ENCODE results near the gene GAP43.

The GAP43 gene

DNA sequence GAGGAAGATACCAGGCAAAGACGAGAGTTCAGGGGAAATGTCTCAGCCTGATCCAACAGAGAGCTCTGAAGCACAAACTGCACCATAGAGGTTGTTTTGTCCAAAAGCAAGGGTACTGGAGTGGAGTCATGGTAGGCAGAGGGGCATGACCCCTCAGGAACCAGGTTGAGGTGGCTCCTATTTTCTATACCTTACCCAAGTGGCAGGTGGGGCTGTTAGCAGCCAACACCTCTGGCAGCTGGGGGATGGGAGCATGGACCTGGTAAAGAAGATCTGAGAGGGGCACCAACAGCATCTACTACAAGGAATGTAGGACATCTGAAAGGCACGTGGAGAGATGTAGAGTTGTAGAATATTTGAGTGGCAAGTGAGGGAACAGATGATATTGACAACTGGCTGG, 85.2 kb downstream of the GAP43 start:
- Histone ChIP-seq H3K4me3 (ENCODE audit: low read length in 2 of 2) (no peak overlapping the region), H3K27me3 (ENCODE audit: control insufficient read depth in 3 of 3, insufficient read depth in 3 of 3, low read depth in 1 of 3, low read length in 3 of 3) (no peaks in the 10 kb centered on the region), H4K91ac (ENCODE audit: low read depth, low read length, poor library complexity) (no peak overlapping the region), H3K14ac (ENCODE audit: low read length) (no peak overlapping the region), H3K36me3 (replicated peaks in 1 of 2; ENCODE audit: control insufficient read depth in 2 of 2, insufficient read depth in 2 of 2, low read length in 2 of 2) (no peaks in the 10 kb centered on the region), H3K27ac (replicated peaks; ENCODE audit: low read length) (no peak overlapping the region), H3K9me3 (replicated peaks in 1 of 2; ENCODE audit: control insufficient read depth in 2 of 2, insufficient read depth in 1 of 2, low read depth in 1 of 2, low read length in 2 of 2) (no peaks in the 10 kb centered on the region), H2BK15ac (ENCODE audit: low read length) (no peak overlapping the region), H2BK120ac (ENCODE audit: low read depth, low read length) (no peak overlapping the region), H3K18ac (ENCODE audit: low read length) (no peak overlapping the region), H2BK5ac (ENCODE audit: low read length) (no peak overlapping the region), H2AK5ac (ENCODE audit: low read depth, low read length) (no peak overlapping the region), H3K4me1 (ENCODE audit: control insufficient read depth in 2 of 2, insufficient read depth in 1 of 2, low read depth in 1 of 2, low read length in 2 of 2) (no peaks in the 10 kb centered on the region), H2BK12ac (ENCODE audit: low read length) (no peak overlapping the region), H3K4ac (ENCODE audit: low read length) (no peak overlapping the region), H3K4me2 (ENCODE audit: insufficient read depth, low read length, poor library complexity, severe bottlenecking) (no peak overlapping the region), H3K79me1 (ENCODE audit: low read depth, low read length) (no peaks in the 10 kb centered on the region), H4K8ac (ENCODE audit: low read depth, low read length) (no peak overlapping the region), H3K9ac (ENCODE audit: low read depth, low read length, poor library complexity) (no peak overlapping the region), H2AFZ (ENCODE audit: low read length) (no peak overlapping the region), H3K23ac (ENCODE audit: low read depth, low read length, poor library complexity) (no peak overlapping the region)
- no CpG with 5 or more reads among the region's 2 CpGs for WGBS, 2 donors (ENCODE audit: extremely low coverage in 2 of 2, insufficient read length in 2 of 2, insufficient replicate concordance in 1 of 2)
- DNase-seq (ENCODE audit: low spot score) = no peak

DNA sequence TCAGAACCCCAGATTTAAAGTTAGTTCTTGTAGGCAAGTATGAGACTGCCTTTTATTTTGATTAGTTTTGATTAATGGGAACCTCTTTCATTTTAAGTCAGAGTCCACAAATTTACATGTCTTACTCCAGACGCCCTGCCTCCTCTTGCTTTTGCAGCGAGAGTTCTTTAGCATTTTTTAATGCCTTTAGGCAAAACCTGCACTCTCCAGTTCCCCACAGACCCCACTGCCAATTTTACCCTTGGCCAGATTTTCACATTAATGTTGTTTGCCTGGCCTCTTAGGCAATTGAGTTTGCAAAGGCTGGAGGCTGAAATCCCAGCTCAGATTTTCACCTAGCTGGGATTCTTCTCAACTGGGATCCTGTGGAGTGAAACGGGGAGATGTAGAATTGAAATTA, 85.8 kb downstream of the GAP43 start:
- WGBS, 2 donors (ENCODE audit: extremely low coverage in 2 of 2, insufficient read length in 2 of 2, insufficient replicate concordance in 1 of 2) = no CpG with 5 or more reads among the region's 3 CpGs

DNA sequence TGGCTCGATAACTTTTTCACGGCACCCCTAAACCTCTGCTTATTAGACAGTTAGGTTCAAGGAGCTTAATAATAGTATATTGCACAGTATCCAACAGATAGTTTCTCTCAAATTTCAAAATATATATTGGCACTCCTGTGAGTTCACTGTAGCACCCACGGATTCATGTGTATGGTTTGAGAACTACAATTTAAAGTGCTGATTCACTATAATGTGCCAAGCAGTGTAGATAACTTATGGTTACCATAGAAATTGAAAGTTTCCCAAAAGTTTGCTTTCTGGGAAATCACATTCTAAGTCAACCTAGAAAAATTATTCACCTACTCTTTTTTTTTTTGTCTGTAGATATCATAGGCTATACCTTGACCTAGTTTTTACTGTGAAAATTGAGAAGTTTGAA, 86.6 kb downstream of the GAP43 start:
- Histone ChIP-seq H3K4ac (ENCODE audit: low read length) (no peak overlapping the region), H2BK120ac (ENCODE audit: low read depth, low read length) (no peak overlapping the region), H3K4me3 (ENCODE audit: low read length in 2 of 2) (no peak overlapping the region), H3K36me3 (replicated peaks in 1 of 2; ENCODE audit: control insufficient read depth in 2 of 2, insufficient read depth in 2 of 2, low read length in 2 of 2) (no peaks in the 10 kb centered on the region), H4K91ac (ENCODE audit: low read depth, low read length, poor library complexity) (no peak overlapping the region), H3K4me2 (ENCODE audit: insufficient read depth, low read length, poor library complexity, severe bottlenecking) (no peak overlapping the region), H3K79me1 (ENCODE audit: low read depth, low read length) (no peaks in the 10 kb centered on the region), H2BK15ac (ENCODE audit: low read length) (no peak overlapping the region), H3K4me1 (ENCODE audit: control insufficient read depth in 2 of 2, insufficient read depth in 1 of 2, low read depth in 1 of 2, low read length in 2 of 2) (no peaks in the 10 kb centered on the region), H3K23ac (ENCODE audit: low read depth, low read length, poor library complexity) (no peak overlapping the region), H3K27ac (replicated peaks; ENCODE audit: low read length) (no peak overlapping the region), H2BK5ac (ENCODE audit: low read length) (no peak overlapping the region), H3K14ac (ENCODE audit: low read length) (no peak overlapping the region), H2AK5ac (ENCODE audit: low read depth, low read length) (no peak overlapping the region), H2AFZ (ENCODE audit: low read length) (no peak overlapping the region), H2BK12ac (ENCODE audit: low read length) (no peak overlapping the region), H4K8ac (ENCODE audit: low read depth, low read length) (no peak overlapping the region), H3K9ac (ENCODE audit: low read depth, low read length, poor library complexity) (no peak overlapping the region), H3K9me3 (replicated peaks in 1 of 2; ENCODE audit: control insufficient read depth in 2 of 2, insufficient read depth in 1 of 2, low read depth in 1 of 2, low read length in 2 of 2) (no peaks in the 10 kb centered on the region), H3K18ac (ENCODE audit: low read length) (no peak overlapping the region), H3K27me3 (ENCODE audit: control insufficient read depth in 3 of 3, insufficient read depth in 3 of 3, low read depth in 1 of 3, low read length in 3 of 3) (no peaks in the 10 kb centered on the region)
- no peak for DNase-seq (ENCODE audit: low spot score)
- WGBS, 2 donors (ENCODE audit: extremely low coverage in 2 of 2, insufficient read length in 2 of 2, insufficient replicate concordance in 1 of 2) = no CpG with 5 or more reads among the region's 3 CpGs

More for the DNA sequence above, 85.8 kb downstream of the GAP43 start:
- Histone ChIP-seq H2AFZ (ENCODE audit: low read length) (no peak overlapping the region), H3K27me3 (ENCODE audit: control insufficient read depth in 3 of 3, insufficient read depth in 3 of 3, low read depth in 1 of 3, low read length in 3 of 3) (no peaks in the 10 kb centered on the region), H3K4ac (ENCODE audit: low read length) (no peak overlapping the region), H3K9me3 (replicated peaks in 1 of 2; ENCODE audit: control insufficient read depth in 2 of 2, insufficient read depth in 1 of 2, low read depth in 1 of 2, low read length in 2 of 2) (no peaks in the 10 kb centered on the region), H4K91ac (ENCODE audit: low read depth, low read length, poor library complexity) (no peak overlapping the region), H3K79me1 (ENCODE audit: low read depth, low read length) (no peaks in the 10 kb centered on the region), H3K18ac (ENCODE audit: low read length) (no peak overlapping the region), H2AK5ac (ENCODE audit: low read depth, low read length) (no peak overlapping the region), H3K9ac (ENCODE audit: low read depth, low read length, poor library complexity) (no peak overlapping the region), H3K27ac (replicated peaks; ENCODE audit: low read length) (no peak overlapping the region), H3K36me3 (replicated peaks in 1 of 2; ENCODE audit: control insufficient read depth in 2 of 2, insufficient read depth in 2 of 2, low read length in 2 of 2) (no peaks in the 10 kb centered on the region), H3K4me2 (ENCODE audit: insufficient read depth, low read length, poor library complexity, severe bottlenecking) (no peak overlapping the region), H2BK5ac (ENCODE audit: low read length) (no peak overlapping the region), H3K4me1 (ENCODE audit: control insufficient read depth in 2 of 2, insufficient read depth in 1 of 2, low read depth in 1 of 2, low read length in 2 of 2) (no peaks in the 10 kb centered on the region), H3K23ac (ENCODE audit: low read depth, low read length, poor library complexity) (no peak overlapping the region), H2BK120ac (ENCODE audit: low read depth, low read length) (no peak overlapping the region), H3K4me3 (ENCODE audit: low read length in 2 of 2) (no peak overlapping the region), H4K8ac (ENCODE audit: low read depth, low read length) (no peak overlapping the region), H2BK12ac (ENCODE audit: low read length) (no peak overlapping the region), H2BK15ac (ENCODE audit: low read length) (no peak overlapping the region), H3K14ac (ENCODE audit: low read length) (no peak overlapping the region)
- no peak for DNase-seq (ENCODE audit: low spot score)

DNA sequence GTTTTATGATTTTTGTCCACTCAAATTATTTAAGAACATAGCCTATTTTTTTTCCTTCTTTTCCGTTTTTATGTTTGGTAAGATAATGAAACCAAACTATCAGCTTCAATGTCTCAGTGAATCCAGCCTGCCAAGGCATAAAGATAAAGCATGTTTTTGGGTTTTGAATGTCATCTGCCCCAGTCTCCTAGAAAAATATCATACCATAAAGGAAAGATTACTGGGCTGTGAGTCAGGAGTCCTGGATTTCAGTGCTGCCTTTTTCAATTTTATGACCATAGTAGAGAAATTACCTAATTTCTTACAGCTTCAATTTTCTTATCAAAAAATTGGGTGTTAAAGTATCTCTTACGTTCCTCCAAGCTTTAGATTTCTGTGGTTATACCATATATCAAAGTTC, 87.5 kb downstream of the GAP43 start:
- DNase-seq (ENCODE audit: low spot score) = no peak
- H3K27ac ChIP-seq (replicated peaks; ENCODE audit: low read length) = no peak overlapping the region
- WGBS, 2 donors (ENCODE audit: extremely low coverage in 2 of 2, insufficient read length in 2 of 2, insufficient replicate concordance in 1 of 2) = no CpG with 5 or more reads among the region's 2 CpGs

More for the DNA sequence above, 87.5 kb downstream of the GAP43 start:
- Histone ChIP-seq H3K4me3 (ENCODE audit: low read length in 2 of 2) (no peak overlapping the region), H4K8ac (ENCODE audit: low read depth, low read length) (no peak overlapping the region), H3K4ac (ENCODE audit: low read length) (no peak overlapping the region), H2AK5ac (ENCODE audit: low read depth, low read length) (no peak overlapping the region), H3K36me3 (replicated peaks in 1 of 2; ENCODE audit: control insufficient read depth in 2 of 2, insufficient read depth in 2 of 2, low read length in 2 of 2) (no peaks in the 10 kb centered on the region), H3K18ac (ENCODE audit: low read length) (no peak overlapping the region), H3K14ac (ENCODE audit: low read length) (no peak overlapping the region), H2BK15ac (ENCODE audit: low read length) (no peak overlapping the region), H2AFZ (ENCODE audit: low read length) (no peak overlapping the region), H3K4me1 (ENCODE audit: control insufficient read depth in 2 of 2, insufficient read depth in 1 of 2, low read depth in 1 of 2, low read length in 2 of 2) (no peaks in the 10 kb centered on the region), H2BK120ac (ENCODE audit: low read depth, low read length) (no peak overlapping the region), H4K91ac (ENCODE audit: low read depth, low read length, poor library complexity) (no peak overlapping the region), H3K79me1 (ENCODE audit: low read depth, low read length) (no peaks in the 10 kb centered on the region), H2BK12ac (ENCODE audit: low read length) (no peak overlapping the region), H3K9ac (ENCODE audit: low read depth, low read length, poor library complexity) (no peak overlapping the region), H3K23ac (ENCODE audit: low read depth, low read length, poor library complexity) (no peak overlapping the region), H3K27me3 (ENCODE audit: control insufficient read depth in 3 of 3, insufficient read depth in 3 of 3, low read depth in 1 of 3, low read length in 3 of 3) (no peaks in the 10 kb centered on the region), H3K4me2 (ENCODE audit: insufficient read depth, low read length, poor library complexity, severe bottlenecking) (no peak overlapping the region), H2BK5ac (ENCODE audit: low read length) (no peak overlapping the region), H3K9me3 (replicated peaks in 1 of 2; ENCODE audit: control insufficient read depth in 2 of 2, insufficient read depth in 1 of 2, low read depth in 1 of 2, low read length in 2 of 2) (no peaks in the 10 kb centered on the region)

All from neuronal stem cell (in vitro differentiated cells).